Measurements from ENCODE around the gene ZZZ3. TPM values are rescaled to one million over a fixed set of nuclear protein-coding genes. Genes with fewer than 3 reads are reported as not detected.

The ZZZ3 gene
- total RNA-seq, 1 experiment from 2014 or later: 51.1 TPM

- Histone ChIP-seq H3K14ac (ENCODE audit: insufficient read depth, low read length) (no peak overlapping the region), H3K27ac (ENCODE audit: insufficient read length, low read depth, low read length) (no peak overlapping the region), H2BK15ac (ENCODE audit: low read depth, low read length) (no peak overlapping the region), H2BK12ac (ENCODE audit: insufficient read length, low read depth, low read length) (no peak overlapping the region), H3K79me1 (ENCODE audit: insufficient read depth, low read depth, low read length, poor library complexity, severe bottlenecking) (peaks cover 13% of the 10 kb centered on the region), H3K56ac (ENCODE audit: insufficient read length, low read depth, low read length) (no peak overlapping the region), H3K23me2 (ENCODE audit: insufficient read length, low read depth, low read length, poor library complexity, severe bottlenecking) (no peaks in the 10 kb centered on the region), H3T11ph (ENCODE audit: low read length) (no peak overlapping the region), H4K91ac (ENCODE audit: insufficient read length, low read depth, low read length) (no peak overlapping the region), H3K79me2 (ENCODE audit: insufficient read depth, low read length) (peaks cover 12% of the 10 kb centered on the region; the same call in 1 of the 2 replicates), H3K9ac (ENCODE audit: extremely low read depth, insufficient read length, low read length) (no peak overlapping the region), H3K9me3 (ENCODE audit: control insufficient read depth, low read depth, low read length) (no peaks in the 10 kb centered on the region), H2AK5ac (ENCODE audit: insufficient read length, low read length) (no peak overlapping the region), H2AFZ (ENCODE audit: low read length) (no peak overlapping the region), H3K27me3 (ENCODE audit: insufficient read depth, low read length) (no peaks in the 10 kb centered on the region), H4K20me1 (ENCODE audit: control insufficient read depth, insufficient read depth, insufficient read length) (no peaks in the 10 kb centered on the region), H4K5ac (ENCODE audit: insufficient read length, low read depth, low read length) (no peak overlapping the region), H3K4me1 (ENCODE audit: insufficient read depth, low read length) (no peaks in the 10 kb centered on the region; the same call in 1 of the 2 replicates), H3K4me2 (ENCODE audit: insufficient read depth, insufficient read length, low read length) (no peak overlapping the region), H3K18ac (ENCODE audit: insufficient read length, low read depth, low read length) (no peak overlapping the region), H3K23ac (ENCODE audit: insufficient read length, low read depth, low read length) (no peak overlapping the region), H2BK20ac (ENCODE audit: low read depth, low read length, poor library complexity, severe bottlenecking) (no peak overlapping the region), H4K8ac (replicated peaks; ENCODE audit: insufficient read length, low read depth, low read length) (no peak overlapping the region), H3K4ac (ENCODE audit: low read depth, low read length) (no peak overlapping the region), H2BK120ac (ENCODE audit: low read depth, low read length, poor library complexity, severe bottlenecking) (no peak overlapping the region), H2BK5ac (ENCODE audit: insufficient read length, low read length) (no peak overlapping the region)
- no peaks in the 10 kb centered on the region for H3K36me3 Mint-ChIP-seq (ENCODE audit: insufficient read depth in 1 of 3, low read depth in 3 of 3)
- no peak overlapping the region for H3K4me3 Mint-ChIP-seq
- no CpG with 5 or more reads among the region's 7 CpGs for WGBS (ENCODE audit: extremely low coverage, insufficient read length, low lambda C conversion rate)
- H3K27ac Mint-ChIP-seq: no peak overlapping the region; a peak in 1 of 7 replicates
- H3K9me3 Mint-ChIP-seq: no peaks in the 10 kb centered on the region
- DNase-seq: no peak
- TF ChIP-seq CTCF (conservative IDR thresholded peaks at IDR 0.05): no peak
- H3K4me1 Mint-ChIP-seq: peaks cover 21 to 24% of the 10 kb centered on the region in 2 experiments
- no peaks in the 10 kb centered on the region for H3K27me3 Mint-ChIP-seq (ENCODE audit: low read depth)
These were observed 12.1 kb downstream of the ZZZ3 start for GRCh38 chr1:77670330-77670729.

All from H9 (cell line).